GM19025 (cell line): ENCODE measurements around the gene PPFIBP2.

Experiments used
- ATAC-seq: cut with Tn5 transposase; IDR thresholded peaks from one replicate; pipeline ENCODE4 v1.9.1; 2021; ENCODE audit warnings: mild to moderate bottlenecking, low read depth, moderate library complexity; ENCODE audit not compliant: unreplicated experiment

The PPFIBP2 gene

DNA sequence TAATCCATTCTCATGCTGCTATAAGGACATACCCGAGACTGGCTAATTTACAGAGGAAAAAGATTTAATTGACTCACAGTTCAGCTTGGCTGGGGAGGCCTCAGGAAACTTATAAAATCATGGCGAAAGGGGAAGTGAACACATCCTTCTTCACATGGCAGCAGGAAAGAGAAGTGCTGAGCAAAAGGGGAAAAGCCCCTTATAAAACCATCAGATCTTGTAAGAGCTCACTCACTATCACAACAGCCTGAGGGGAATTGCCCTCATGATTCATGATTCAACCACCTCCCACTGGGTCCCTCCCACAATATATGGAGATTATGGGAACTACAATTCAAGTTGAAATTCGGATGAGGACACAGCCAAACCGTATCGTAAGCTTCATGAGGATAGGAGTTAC, 163.3 kb downstream of the PPFIBP2 start:
- no peak for ATAC-seq

- ATAC-seq: no peak
Observed at GRCh38 chr11:7677796-7678201, 164.0 kb downstream of the PPFIBP2 start.

DNA sequence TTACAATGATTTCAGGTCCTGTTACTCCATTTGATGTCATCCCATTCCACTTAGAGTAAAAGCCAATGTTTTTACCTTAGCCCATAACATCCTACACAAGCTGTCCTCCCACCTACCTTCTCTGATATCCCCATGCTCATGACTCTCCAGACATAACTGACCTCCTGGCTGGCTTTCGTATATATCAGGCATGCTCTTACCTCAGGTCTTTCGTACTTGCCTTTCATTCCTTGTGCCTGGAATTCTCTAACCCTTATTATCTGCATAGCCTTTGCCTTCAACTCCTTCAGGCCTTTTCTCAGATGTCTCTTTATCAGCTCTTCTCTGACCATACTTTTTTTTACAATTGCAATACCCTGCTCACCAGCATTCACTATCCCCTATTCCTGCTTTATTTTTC, 169.8 kb downstream of the PPFIBP2 start:
- ATAC-seq: no peak

DNA sequence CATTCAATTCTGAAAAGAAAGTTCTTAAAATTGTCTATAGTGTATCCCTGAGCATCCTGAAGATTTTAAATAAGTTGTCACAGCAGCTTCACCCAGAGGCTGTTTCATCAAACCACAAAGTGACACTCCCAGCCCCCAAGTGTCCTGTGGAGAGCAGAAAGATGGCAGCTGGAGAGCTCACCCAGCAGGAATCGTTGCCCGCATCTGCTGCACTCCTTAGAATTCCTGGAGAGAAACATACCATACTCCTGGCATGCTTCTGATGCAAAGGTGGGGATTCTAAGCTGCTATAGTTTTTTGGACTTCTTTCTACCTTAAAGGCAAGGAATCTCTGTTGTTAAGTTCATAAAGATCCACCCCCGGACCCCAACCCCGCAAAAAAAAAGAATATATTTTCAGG, 173.0 kb downstream of the PPFIBP2 start:
- no peak for ATAC-seq

DNA sequence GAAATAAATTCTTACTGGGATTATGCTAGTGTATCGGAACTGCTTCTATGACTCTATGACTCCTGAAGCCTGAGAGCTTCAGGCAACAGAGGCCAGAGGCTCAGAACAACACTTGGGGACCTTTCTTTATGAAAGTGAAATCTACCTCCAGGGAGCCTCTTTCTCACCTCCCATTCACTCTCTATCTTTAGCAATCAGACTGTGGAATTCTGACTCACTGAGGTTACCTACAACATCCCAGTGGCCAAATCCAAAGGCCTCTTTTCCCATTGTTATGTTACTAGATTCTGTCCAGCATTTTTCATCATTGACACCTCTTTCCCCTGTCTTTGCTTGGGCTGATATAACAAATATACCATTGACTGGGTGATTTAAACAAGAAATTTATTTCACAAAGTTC, 173.6 kb downstream of the PPFIBP2 start:
- no peak for ATAC-seq

GRCh38 chr11:7688238-7688826, 174.5 kb downstream of the PPFIBP2 start:
- ATAC-seq: no peak

GRCh38 chr11:7689239-7689638, 175.4 kb downstream of the PPFIBP2 start:
- ATAC-seq: no peak

DNA sequence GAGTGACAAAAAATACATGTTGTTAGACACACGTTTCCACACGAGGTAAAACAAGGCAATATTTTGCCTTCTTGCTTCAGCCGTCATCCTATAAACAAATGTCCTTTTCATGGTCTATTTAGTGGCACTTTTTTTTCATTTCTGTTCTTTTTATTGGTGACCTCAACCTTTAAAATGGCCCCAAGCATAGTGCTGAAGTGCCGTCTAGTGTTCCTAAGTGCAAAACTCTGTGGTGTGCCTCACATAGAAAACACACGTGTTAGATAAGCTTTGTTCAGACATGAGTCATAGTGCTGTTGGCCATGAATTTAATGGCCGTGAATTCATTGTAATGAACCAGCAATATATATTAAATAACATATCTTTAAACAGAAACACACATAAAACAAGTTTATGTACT, 176.8 kb downstream of the PPFIBP2 start:
- ATAC-seq: no peak

- ATAC-seq: no peak
Observed at GRCh38 chr11:7691759-7692350, 178.1 kb downstream of the PPFIBP2 start.

DNA sequence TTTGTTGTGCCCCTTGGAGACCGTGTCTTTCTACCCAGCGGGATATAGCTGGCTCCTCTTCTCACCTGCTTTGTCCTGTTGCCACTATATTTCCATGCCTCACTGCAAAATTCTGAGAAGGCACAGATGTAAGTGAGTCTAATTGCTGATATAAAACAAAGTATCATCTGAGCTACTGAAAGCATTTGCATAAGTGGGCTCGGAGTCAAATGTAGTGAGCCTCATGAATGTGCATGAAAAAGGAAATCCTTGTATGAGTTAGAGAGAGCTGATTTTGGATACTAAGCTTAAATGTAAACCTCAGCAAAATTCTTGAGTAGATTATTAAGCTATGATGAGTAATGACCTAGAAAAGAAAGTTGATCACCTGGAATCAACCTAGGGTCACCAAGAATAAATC, 178.6 kb downstream of the PPFIBP2 start:
- ATAC-seq: no peak

GRCh38 chr11:7694235-7694634, 180.4 kb downstream of the PPFIBP2 start:
- ATAC-seq: no peak

DNA sequence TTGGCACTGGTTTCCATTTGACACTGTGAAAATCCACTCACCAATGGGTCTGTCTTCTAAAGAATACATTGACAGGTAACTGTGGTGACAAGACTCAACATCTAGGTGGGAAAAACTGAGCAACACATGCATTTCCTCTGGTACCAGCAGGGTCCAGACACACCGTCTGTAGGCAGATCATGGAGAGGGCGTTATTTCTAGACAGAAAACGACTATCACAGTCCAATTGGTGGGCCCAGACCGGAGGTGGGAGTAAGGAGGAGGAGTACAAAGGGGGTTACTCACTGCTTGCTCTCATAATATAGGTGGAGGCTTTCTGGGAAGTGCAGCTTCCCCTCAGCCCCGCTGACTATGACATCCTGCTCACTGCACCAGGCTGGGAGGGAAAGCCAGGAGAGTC, 182.6 kb downstream of the PPFIBP2 start:
- no peak for ATAC-seq
